ENCODE measurements around the gene PLA1A. TPM values are rescaled to one million over a fixed set of nuclear protein-coding genes. Genes with fewer than 3 reads are reported as not detected.

PLA1A gene
- total and polyA plus RNA-seq, 5 experiments from 2014 or later: not detected

DNA sequence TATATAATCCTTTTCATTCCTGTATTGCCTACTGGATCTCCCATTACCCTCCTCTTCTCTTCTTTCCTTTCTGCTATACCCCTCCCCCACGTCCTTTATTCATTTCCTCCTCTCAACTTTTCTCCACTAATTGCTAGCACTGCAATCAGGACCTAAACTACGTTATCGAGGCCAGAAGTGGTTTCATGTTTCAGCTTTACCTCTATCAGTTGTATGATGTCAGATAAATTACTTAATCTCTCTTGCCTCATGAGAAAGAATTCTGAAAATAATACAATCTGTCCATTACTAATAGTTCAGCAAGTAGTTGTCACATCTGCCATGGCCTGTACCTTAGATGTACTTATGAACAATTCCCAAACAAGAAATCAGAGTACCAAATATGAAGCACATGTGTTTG lies 52.1 kb downstream of the PLA1A start:
- Mint-ChIP-seq H3K36me3 (peaks cover 11 to 48% (median 29%) of the 10 kb centered on the region in 3 donors), H3K27ac (no peak overlapping the region), H3K4me1 (peaks cover 0 to 6% (median 1%) of the 10 kb centered on the region in 4 donors), H3K27me3 (no peaks in the 10 kb centered on the region), H3K4me3 (no peak overlapping the region), H3K9me3 (no peaks in the 10 kb centered on the region)
- POLR2A ChIA-PET: no interaction called here
- ATAC-seq (no peak), DNase-seq (no peak)

DNA sequence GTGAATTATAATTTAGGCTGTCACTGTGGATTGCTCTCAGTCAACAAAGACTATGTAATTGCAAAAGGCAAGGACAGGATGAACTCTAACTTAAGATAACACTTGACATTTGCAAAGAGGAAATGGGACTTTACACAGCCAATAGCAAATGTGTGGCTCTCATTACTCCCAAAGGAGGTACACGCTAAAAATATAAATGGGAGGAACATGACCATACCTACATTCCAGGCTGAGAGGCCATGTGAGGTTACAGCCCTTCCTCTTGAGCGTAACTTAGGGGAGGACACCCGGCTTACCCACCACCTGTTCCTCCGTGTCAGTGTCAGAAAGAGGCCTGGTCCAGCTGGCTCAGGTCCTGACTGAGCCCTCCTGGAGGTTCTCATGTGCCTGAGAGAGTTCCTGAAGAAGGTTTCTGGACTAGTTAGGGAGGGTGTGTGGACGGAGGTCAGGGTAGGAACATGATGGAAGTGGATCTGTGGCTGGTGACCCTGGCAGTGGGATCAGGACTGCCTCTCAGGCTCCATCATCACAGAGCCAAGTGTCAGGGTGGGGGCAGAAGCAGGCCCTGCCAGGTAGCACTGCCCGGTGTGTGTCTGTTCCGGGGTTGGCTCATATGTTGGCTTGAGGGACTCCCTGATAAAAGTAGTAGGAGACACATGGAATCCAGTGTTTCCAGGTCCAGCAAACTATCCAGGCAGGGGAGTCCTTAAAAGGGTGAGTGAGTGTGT lies 54.8 kb downstream of the PLA1A start:
- H3K4me3 Mint-ChIP-seq: no peak overlapping the region
- peaks cover 2 to 6% (median 6%) of the 10 kb centered on the region in 4 donors for H3K4me1 Mint-ChIP-seq
- H3K27ac Mint-ChIP-seq: no peak overlapping the region
- H3K36me3 Mint-ChIP-seq: peaks cover 3 to 25% (median 25%) of the 10 kb centered on the region in 3 donors
- H3K27me3 Mint-ChIP-seq: no peaks in the 10 kb centered on the region
- ATAC-seq: no peak
- POLR2A ChIA-PET: no interaction called here
- H3K9me3 Mint-ChIP-seq: no peaks in the 10 kb centered on the region
- no peak for DNase-seq

DNA sequence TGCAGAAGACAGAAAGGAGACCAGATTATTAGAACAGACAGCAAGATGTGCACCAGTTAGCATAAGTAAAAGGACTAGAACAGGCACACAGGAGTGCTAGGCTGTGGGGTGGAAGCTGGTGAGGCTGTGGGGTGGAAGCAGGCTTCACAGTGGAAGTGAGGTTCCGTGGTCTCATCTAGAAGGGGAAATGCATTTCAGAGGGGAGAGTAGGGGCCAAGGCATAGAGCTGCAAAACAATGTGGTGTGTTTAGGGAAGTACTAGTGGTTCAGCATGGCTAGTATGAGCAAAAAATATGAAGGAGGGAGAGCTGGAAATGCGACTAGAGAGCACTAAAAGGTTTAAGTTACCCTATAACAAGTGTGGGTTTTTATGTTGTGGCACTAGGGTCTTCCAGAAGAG lies 56.2 kb downstream of the PLA1A start:
- Mint-ChIP-seq H3K4me3 (no peak overlapping the region), H3K4me1 (peaks cover 4 to 14% (median 10%) of the 10 kb centered on the region in 4 donors), H3K9me3 (no peaks in the 10 kb centered on the region), H3K27ac (peak overlapping the region in 2 of 10 donors; percentile 25 to 27), H3K27me3 (no peaks in the 10 kb centered on the region), H3K36me3 (peaks cover 3 to 19% (median 13%) of the 10 kb centered on the region in 3 donors)
- POLR2A ChIA-PET: no interaction called here
- ATAC-seq (no peak), DNase-seq (no peak)

DNA sequence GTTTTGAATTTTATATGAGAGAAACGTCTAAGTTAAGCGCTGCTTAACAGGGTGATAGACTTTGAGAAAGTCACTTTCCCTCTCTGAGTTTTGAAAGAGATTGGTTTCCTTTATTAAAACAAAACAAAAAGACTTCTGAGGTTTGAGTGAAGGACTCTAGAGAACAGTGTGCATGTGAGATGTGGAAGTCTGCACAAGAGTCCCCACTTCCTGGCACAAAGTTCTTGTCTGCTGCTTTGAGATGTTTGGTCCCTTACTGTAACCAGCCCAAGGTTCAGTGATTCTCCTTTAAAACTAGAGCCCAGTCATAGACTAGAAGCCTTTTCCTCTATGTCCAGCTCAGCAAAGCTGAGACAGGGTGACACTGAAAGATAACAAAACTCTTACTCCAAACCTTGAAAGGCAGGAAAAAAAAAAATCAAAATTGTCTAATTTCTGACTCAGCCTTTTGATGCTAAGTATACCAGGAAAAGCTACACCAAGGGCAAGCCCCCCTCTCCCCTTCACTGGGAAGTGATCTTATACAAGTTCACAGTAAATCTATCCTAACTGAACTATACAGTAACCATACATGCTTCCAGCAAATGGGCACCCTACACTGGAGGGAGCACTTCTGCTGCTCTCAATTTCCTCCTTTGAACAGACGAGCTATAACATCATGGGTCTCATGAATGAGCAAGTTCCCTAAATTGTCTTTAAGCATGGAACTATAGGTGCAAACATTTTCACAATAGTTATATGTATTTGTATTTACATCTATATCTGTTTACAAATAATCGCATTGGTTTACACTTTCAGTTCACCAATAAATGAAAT lies 60.4 kb downstream of the PLA1A start:
- Mint-ChIP-seq H3K9me3 (no peaks in the 10 kb centered on the region), H3K4me3 (peak overlapping the region in 2 of 10 donors; percentile 26 to 49), H3K27ac (peak overlapping the region in 2 of 10 donors; percentile 22 to 33), H3K36me3 (peaks cover under 1 to 11% (median 5%) of the 10 kb centered on the region in 3 donors), H3K4me1 (peaks cover 4 to 14% (median 10%) of the 10 kb centered on the region in 4 donors), H3K27me3 (no peaks in the 10 kb centered on the region)
- DNase-seq (no peak), ATAC-seq (peak in 1 of 2 donors; percentile 36)
- POLR2A ChIA-PET: no interaction called here

DNA sequence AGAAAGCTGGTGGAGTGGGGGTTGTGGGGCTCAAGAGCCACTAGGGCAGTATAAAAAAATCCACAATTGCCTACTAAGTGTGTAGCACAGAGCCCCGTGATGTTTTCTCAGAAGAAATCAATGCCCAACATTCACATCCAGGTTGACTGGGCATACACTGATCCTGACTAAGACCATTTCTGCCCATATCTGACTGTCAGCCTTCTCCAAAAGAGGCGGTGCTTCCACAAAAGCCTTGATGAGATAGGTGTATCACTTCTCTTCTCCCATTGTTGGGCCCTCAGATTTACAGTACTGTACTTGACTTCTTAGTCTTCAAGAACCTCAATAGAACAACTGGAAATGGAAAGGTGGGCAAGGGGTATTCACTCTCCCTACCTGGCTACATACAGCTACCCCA lies 61.3 kb downstream of the PLA1A start:
- peaks cover 4 to 14% (median 11%) of the 10 kb centered on the region in 4 donors for H3K4me1 Mint-ChIP-seq
- H3K36me3 Mint-ChIP-seq: peaks cover 0 to 11% (median 4%) of the 10 kb centered on the region in 3 donors
- ATAC-seq: no peak
- no peaks in the 10 kb centered on the region for H3K27me3 Mint-ChIP-seq
- H3K27ac Mint-ChIP-seq: no peak overlapping the region
- DNase-seq: no peak
- POLR2A ChIA-PET: no interaction called here
- H3K9me3 Mint-ChIP-seq: no peaks in the 10 kb centered on the region
- no peak overlapping the region for H3K4me3 Mint-ChIP-seq

DNA sequence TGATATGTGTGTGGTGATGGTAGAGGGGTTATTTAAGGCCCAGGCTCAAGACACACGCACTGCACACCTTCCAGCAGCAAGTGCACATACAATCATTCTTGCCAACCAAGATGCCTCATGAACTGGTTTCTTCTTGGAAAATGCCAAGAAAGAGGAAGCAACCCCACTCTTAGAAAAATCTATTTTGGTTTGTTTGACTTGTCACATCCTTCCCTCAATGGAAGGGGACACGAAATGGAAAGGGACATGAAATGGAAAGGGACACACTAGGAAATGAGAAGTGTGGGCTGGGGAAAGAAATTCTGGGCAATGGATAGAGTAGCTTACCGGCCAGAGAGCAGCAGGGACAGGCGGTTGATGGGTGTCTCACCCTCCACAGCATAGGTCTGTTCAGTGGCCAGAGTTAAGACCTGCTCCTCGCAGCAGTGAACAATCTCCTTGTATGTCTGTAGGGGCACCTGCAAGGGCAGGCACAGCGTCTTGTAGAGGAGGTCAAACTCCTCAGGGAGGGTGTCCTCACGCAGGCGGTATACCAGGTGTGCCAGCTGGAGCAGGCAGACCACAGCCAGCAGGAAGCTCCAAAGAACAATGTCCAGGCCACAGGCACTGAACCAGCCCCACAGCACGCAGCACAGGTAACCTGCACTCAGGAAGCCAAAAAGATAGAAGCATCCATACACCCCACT lies 62.1 kb downstream of the PLA1A start:
- ATAC-seq (no peak), DNase-seq (no peak)
- Mint-ChIP-seq H3K27ac (no peak overlapping the region), H3K36me3 (peaks cover 0 to 11% (median 4%) of the 10 kb centered on the region in 3 donors), H3K27me3 (no peaks in the 10 kb centered on the region), H3K4me1 (peaks cover 4 to 17% (median 12%) of the 10 kb centered on the region in 4 donors), H3K9me3 (no peaks in the 10 kb centered on the region), H3K4me3 (no peak overlapping the region)
- POLR2A ChIA-PET: interaction anchor here (0.6 kb wide), 1 partner anchor 9 kb away, joined by 3 read pairs; no protein-coding TSS in a partner anchor

DNA sequence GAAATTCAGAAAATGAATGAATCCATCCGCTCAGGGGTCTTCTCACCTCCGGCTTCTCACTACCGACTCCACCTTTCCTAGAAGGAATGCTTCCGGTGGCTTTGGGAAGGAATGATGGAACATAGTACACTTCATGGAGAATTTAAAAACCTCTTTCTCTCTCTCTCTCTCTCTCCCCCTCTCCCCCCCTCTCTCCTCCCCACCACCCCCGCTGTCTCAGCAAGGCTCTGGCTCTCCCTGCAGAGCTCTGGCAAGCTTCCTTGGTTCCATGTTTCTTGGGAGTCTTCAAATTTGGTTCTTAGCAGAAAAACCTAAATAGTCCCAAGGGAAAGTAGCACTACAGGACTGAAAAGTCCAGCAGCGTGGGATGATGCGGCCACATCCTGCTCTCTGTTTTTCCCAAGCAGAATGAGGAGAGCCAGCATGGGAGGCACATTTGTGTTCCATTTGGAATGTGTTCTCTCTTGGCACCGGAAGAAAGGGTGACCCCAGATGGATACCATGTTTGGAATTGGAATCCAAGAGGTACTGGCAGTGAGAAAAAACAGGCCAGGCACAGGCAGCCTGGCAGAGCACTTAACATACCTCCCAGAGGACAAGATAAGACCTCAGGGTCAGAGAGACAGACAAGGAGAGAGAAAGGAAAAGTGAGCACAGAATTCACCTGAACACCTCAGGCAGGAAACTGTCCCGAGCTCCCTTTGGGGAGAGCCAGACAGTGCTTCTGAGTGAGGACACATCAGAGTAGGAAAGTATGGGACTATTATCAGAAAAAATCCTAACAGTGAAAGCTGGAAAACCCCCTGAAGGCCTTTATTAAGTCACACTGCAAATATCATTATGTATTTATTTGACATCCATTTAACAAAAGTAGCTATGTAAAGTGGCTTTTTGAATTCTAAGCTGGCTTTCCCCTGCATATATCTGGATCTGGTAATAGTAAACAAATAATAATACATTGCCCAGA lies 63.1 kb downstream of the PLA1A start, which contains the start of gene POPDC2:
TSS of gene POPDC2 (minus strand) at position 116 of the 967 bp plus-strand sequence. CDS start 166 bp downstream, outside the sequence.
- Mint-ChIP-seq H3K36me3 (peaks cover 0 to 11% (median 4%) of the 10 kb centered on the region in 3 donors), H3K27ac (peak within 1 kb of the TSS in 2 of 10 donors; percentile 26 to 59), H3K9me3 (no peaks in the 10 kb centered on the region), H3K4me3 (no peak within 1 kb of the TSS), H3K27me3 (no peaks in the 10 kb centered on the region), H3K4me1 (peaks cover 4 to 19% (median 12%) of the 10 kb centered on the region in 4 donors)
- ATAC-seq: no peak
- POLR2A ChIA-PET: no interaction called here
- no peak for DNase-seq

DNA sequence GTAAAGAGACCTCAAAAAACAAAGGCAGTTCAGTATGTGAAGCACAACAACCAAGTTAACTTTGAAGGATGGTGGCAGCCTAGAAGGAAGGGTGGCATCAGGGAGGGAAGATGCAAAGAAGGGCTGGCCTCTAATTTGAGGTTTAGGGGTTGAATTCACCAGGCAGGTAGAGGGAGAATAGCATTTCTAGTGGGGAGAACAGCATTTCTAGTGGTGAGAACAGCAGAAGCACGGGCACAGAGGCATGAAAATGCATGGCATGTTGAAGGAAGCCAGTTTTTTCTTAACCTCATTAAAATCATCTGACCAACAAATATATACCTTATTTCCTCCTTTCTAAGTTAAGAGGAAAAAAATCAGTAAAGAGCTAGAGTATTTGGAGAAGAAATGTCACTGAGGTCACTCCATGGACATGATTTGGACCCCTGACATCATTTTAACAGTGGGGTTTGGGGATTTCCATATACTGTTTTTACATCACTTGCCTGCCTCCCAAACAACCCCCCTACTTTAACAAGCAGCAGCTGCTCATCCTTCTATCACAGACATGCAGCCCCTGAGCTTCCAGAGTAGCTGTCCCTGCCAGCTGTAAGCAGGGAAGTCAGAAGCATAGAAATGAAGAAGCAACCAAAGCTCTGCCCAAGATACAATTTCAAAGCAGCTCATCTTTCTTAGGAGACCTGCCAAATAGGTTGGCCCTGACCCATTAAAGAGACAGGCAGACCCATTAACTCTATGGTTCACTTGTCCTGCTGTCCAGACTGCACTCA lies 65.1 kb downstream of the PLA1A start:
- no peak for ATAC-seq
- Mint-ChIP-seq H3K4me3 (no peak overlapping the region), H3K36me3 (peaks cover 0 to 16% (median 4%) of the 10 kb centered on the region in 3 donors), H3K27me3 (no peaks in the 10 kb centered on the region), H3K4me1 (peaks cover under 1 to 16% (median 5%) of the 10 kb centered on the region in 4 donors), H3K9me3 (no peaks in the 10 kb centered on the region), H3K27ac (peak overlapping the region in 8 of 10 donors; percentile 4 to 68 (median 30))
- POLR2A ChIA-PET: no interaction called here
- DNase-seq: no peak

DNA sequence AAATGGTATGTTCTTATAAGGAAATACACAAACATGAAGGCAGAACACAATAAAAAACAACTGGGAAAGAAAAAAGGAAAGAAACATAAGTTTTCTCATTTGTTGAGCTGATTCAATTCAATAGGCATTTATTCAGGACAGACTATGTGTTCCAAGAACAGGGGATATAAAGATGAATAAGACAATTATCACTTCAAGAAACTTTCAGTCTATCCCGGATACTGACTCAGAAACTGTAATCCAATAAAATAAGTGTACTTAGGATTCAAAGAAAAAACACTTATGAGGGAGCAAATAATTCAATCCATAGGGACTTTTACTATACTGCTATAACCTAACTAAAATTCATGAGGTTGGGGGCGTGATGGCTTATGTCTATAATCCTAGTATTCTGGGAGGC lies 66.2 kb downstream of the PLA1A start:
- H3K4me3 Mint-ChIP-seq: no peak overlapping the region
- DNase-seq: no peak
- no peaks in the 10 kb centered on the region for H3K9me3 Mint-ChIP-seq
- ATAC-seq: no peak
- peak overlapping the region in 3 of 10 donors; percentile 23 to 67 (median 34) for H3K27ac Mint-ChIP-seq
- H3K27me3 Mint-ChIP-seq: no peaks in the 10 kb centered on the region
- POLR2A ChIA-PET: interaction anchor here (1.4 kb wide), 1 partner anchor 9 kb away, joined by 5 read pairs; no protein-coding TSS in a partner anchor
- peaks cover 0 to 17% (median 4%) of the 10 kb centered on the region in 3 donors for H3K36me3 Mint-ChIP-seq
- H3K4me1 Mint-ChIP-seq: peaks cover 0 to 12% (median 3%) of the 10 kb centered on the region in 4 donors

DNA sequence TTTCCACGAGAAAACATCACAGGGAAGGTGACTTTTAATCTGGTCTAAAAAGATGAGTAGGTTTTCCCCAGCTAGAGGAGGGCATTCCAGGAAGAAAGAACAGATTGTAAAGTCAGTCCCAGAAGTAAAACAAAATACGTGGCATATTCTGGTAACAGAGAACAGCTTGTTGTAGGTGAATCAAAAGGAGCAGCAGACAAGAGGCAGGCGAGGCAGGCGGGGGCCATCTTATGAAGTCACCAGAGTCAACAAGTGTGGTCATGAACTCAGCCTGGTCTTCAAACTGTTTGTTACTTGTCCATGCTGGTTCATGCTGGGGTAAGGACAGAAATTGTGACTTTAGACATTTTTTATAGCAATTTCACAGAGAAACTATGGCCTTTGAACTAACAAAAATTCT lies 66.7 kb downstream of the PLA1A start:
- no peaks in the 10 kb centered on the region for H3K27me3 Mint-ChIP-seq
- no peak overlapping the region for H3K4me3 Mint-ChIP-seq
- no peak for ATAC-seq
- peak overlapping the region in 3 of 10 donors; percentile 19 to 67 (median 34) for H3K27ac Mint-ChIP-seq
- H3K36me3 Mint-ChIP-seq: peaks cover 0 to 20% (median 4%) of the 10 kb centered on the region in 3 donors
- POLR2A ChIA-PET: interaction anchor here (0.5 to 1.4 kb wide), 2 partner anchors 9 to 55 kb away, joined by 3 to 5 read pairs; no protein-coding TSS in a partner anchor
- no peak for DNase-seq
- H3K4me1 Mint-ChIP-seq: peaks cover 0 to 12% (median 3%) of the 10 kb centered on the region in 4 donors
- H3K9me3 Mint-ChIP-seq: no peaks in the 10 kb centered on the region

DNA sequence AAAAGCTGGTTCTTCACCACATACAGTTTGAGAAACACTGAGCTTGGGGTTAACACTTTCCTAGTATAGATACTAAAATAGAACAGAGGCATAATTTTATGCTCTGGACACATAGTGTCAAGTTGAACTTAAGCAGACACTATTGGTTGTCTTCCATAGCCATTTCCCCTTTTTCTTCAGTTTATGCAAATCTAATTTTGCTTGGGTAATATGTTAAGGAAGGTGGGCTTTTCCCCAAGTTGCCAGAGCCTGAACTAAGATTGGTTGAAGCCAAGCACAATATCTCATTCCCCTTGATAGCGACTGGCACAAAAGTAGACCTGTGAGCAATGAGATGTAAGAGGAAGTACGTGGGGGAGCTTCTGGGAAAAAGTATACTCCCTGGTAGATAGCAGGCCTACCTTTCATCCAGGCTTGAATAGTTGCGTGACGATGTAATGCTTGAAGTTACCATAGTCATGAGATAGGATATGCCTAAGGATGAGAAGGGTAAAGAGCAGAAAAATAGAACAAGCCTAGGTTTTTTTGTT lies 67.2 kb downstream of the PLA1A start:
- Mint-ChIP-seq H3K27ac (peak overlapping the region in 2 of 10 donors; percentile 34 to 82), H3K27me3 (no peaks in the 10 kb centered on the region), H3K4me1 (peaks cover 0 to 13% (median 4%) of the 10 kb centered on the region in 4 donors), H3K4me3 (no peak overlapping the region), H3K36me3 (peaks cover 0 to 20% (median 2%) of the 10 kb centered on the region in 3 donors), H3K9me3 (no peaks in the 10 kb centered on the region)
- POLR2A ChIA-PET: interaction anchor here (0.5 to 1.4 kb wide), 2 partner anchors 8 to 55 kb away, joined by 3 to 5 read pairs; no protein-coding TSS in a partner anchor
- DNase-seq: no peak
- ATAC-seq: no peak

All from naive thymus-derived CD8-positive, alpha-beta T cell (primary cell).